ENCODE measurements around the gene GGT6.

The GGT6 gene

GRCh38 chr17:4537451-4538235 is 22.7 kb downstream of the GGT6 start:
- no peak for DNase-seq (ENCODE audit: low spot score)

GRCh38 chr17:4536742-4537411 is 23.5 kb downstream of the GGT6 start:
- no peak for DNase-seq (ENCODE audit: low spot score)

- DNase-seq (ENCODE audit: low spot score): no peak
These were observed 24.1 kb downstream of the GGT6 start for GRCh38 chr17:4536259-4536741.

- DNase-seq (ENCODE audit: low spot score): no peak
These were observed 24.6 kb downstream of the GGT6 start for GRCh38 chr17:4535667-4536258.

- DNase-seq (ENCODE audit: low spot score): no peak
These were observed 25.3 kb downstream of the GGT6 start for GRCh38 chr17:4534928-4535666.

GRCh38 chr17:4534515-4534914 is 25.9 kb downstream of the GGT6 start:
- DNase-seq (ENCODE audit: low spot score): no peak

GRCh38 chr17:4533523-4534504 is 26.6 kb downstream of the GGT6 start:
- DNase-seq (ENCODE audit: low spot score): no peak

- no peak for DNase-seq (ENCODE audit: low spot score)
These were observed 27.4 kb downstream of the GGT6 start for GRCh38 chr17:4532860-4533522.

- no peak for DNase-seq (ENCODE audit: low spot score)
These were observed 28.2 kb downstream of the GGT6 start for GRCh38 chr17:4531988-4532736.

- DNase-seq (ENCODE audit: low spot score): no peak
These were observed 29.3 kb downstream of the GGT6 start for GRCh38 chr17:4530799-4531730.

- DNase-seq (ENCODE audit: low spot score): no peak
These were observed 30.7 kb downstream of the GGT6 start for GRCh38 chr17:4529533-4530152.

- DNase-seq (ENCODE audit: low spot score): no peak
These were observed 32.7 kb downstream of the GGT6 start for GRCh38 chr17:4527566-4528125.

- DNase-seq (ENCODE audit: low spot score): no peak
These were observed 33.2 kb downstream of the GGT6 start for GRCh38 chr17:4527134-4527533.

GRCh38 chr17:4525691-4526397 is 34.5 kb downstream of the GGT6 start:
- DNase-seq (ENCODE audit: low spot score): no peak

- no peak for DNase-seq (ENCODE audit: low spot score)
These were observed 36.4 kb downstream of the GGT6 start for GRCh38 chr17:4523946-4524345.

- no peak for DNase-seq (ENCODE audit: low spot score)
These were observed 37.7 kb downstream of the GGT6 start for GRCh38 chr17:4522661-4523060.

GRCh38 chr17:4520894-4521600 is 39.3 kb downstream of the GGT6 start:
- DNase-seq (ENCODE audit: low spot score): no peak

Data from hematopoietic multipotent progenitor cell treated with erythropoietin and hydrocortisone succinate and interleukin-3 and kit ligand, for 15 days (in vitro differentiated cells).